ENCODE measurements around the gene GRIN2D.
A peak's percentile ranks its signal among the peaks of the same experiment; 100 is the strongest.

GRIN2D gene

GRCh38 chr19:48398102-48398374, 4.6 kb downstream of the GRIN2D start:
- DNase-seq (ENCODE audit: low spot score): no peak

- peak; percentile 95 for DNase-seq (ENCODE audit: low spot score)
These were observed 5.1 kb downstream of the GRIN2D start for GRCh38 chr19:48398375-48399235.

- DNase-seq (ENCODE audit: low spot score): peak; percentile 76
These were observed 6.7 kb downstream of the GRIN2D start for GRCh38 chr19:48400018-48400742.

GRCh38 chr19:48401287-48401686, 7.8 kb downstream of the GRIN2D start:
- no peak for DNase-seq (ENCODE audit: low spot score)

- DNase-seq (ENCODE audit: low spot score): peak; percentile 76
These were observed 10.1 kb downstream of the GRIN2D start for GRCh38 chr19:48403606-48404005.

- DNase-seq (ENCODE audit: low spot score): no peak
These were observed 11.7 kb downstream of the GRIN2D start for GRCh38 chr19:48405010-48405659.

GRCh38 chr19:48405850-48406249, 12.4 kb downstream of the GRIN2D start:
- no peak for DNase-seq (ENCODE audit: low spot score)

- peak; percentile 56 for DNase-seq (ENCODE audit: low spot score)
These were observed 20.6 kb downstream of the GRIN2D start for GRCh38 chr19:48413879-48414587.

GRCh38 chr19:48415395-48415794, 21.9 kb downstream of the GRIN2D start:
- peak; percentile 74 for DNase-seq (ENCODE audit: low spot score)

- DNase-seq (ENCODE audit: low spot score): no peak
These were observed 22.3 kb downstream of the GRIN2D start for GRCh38 chr19:48415806-48416221.

- no peak for DNase-seq (ENCODE audit: low spot score)
These were observed 24.0 kb downstream of the GRIN2D start for GRCh38 chr19:48417421-48417820.

- DNase-seq (ENCODE audit: low spot score): no peak
These were observed 25.0 kb downstream of the GRIN2D start for GRCh38 chr19:48418317-48419064.

GRCh38 chr19:48419158-48419920, 25.9 kb downstream of the GRIN2D start:
- peak; percentile 71 for DNase-seq (ENCODE audit: low spot score)

GRCh38 chr19:48421548-48421947, 28.1 kb downstream of the GRIN2D start:
- no peak for DNase-seq (ENCODE audit: low spot score)

- DNase-seq (ENCODE audit: low spot score): no peak
These were observed 31.3 kb downstream of the GRIN2D start for GRCh38 chr19:48424694-48425219.

- DNase-seq (ENCODE audit: low spot score): no peak
These were observed 35.2 kb downstream of the GRIN2D start for GRCh38 chr19:48428670-48429069.

GRCh38 chr19:48433337-48433736, 39.9 kb downstream of the GRIN2D start:
- no peak for DNase-seq (ENCODE audit: low spot score)

- DNase-seq (ENCODE audit: low spot score): no peak
These were observed 43.1 kb downstream of the GRIN2D start for GRCh38 chr19:48436586-48436985.

- DNase-seq (ENCODE audit: low spot score): no peak
These were observed 48.0 kb downstream of the GRIN2D start for GRCh38 chr19:48441360-48442050.
